Common myeloid progenitor, CD34-positive (primary cell): ENCODE results near the gene GMPR2.
"Not testable (repeated sequence)": the region's sequence is repeated elsewhere in the genome, so short reads cannot be mapped to it uniquely, and the experiment has no call there.

Experiments
- CTCF ChIA-PET: fragments of 350-600 bp; sonication (Branson Sonifier 250); formaldehyde crosslinking; loops from one replicate; lab custom pipeline; 2021; ENCODE audit warnings: antibody characterized with exemption; lab: Charles Lee
- POLR2A ChIA-PET: fragments of 350-600 bp; sonication (Branson Sonifier 250); formaldehyde crosslinking; loops from one replicate; lab custom pipeline; 2021; ENCODE audit warnings: antibody characterized with exemption; lab: Charles Lee
- DNase-seq, 3 donors: peaks; one replicate each; pipeline versions ENCODE4 v3.0.0 to v3.0.0-alpha.2; 2013
- H3K27ac ChIP-seq, 2 experiments: 1 replicate in 1 of 2; 2 replicates in 1 of 2; pipeline ENCODE4 v1.7.0; 2013; ENCODE audit warnings: inconsistent platforms in 2 of 2, low read length in 2 of 2, mild to moderate bottlenecking in 2 of 2, low read depth in 1 of 2, moderate library complexity in 1 of 2; ENCODE audit not compliant: severe bottlenecking in 2 of 2, insufficient read depth in 1 of 2, poor library complexity in 1 of 2
- H3K27me3 ChIP-seq, 5 experiments: replicated peaks in 2 of 5; 1 replicate in 3 of 5; 2 replicates in 2 of 5; pipeline versions ENCODE4 v1.6.1 to v1.7.0; 2013; ENCODE audit warnings: low read length in 4 of 5, mild to moderate bottlenecking in 2 of 5, moderate library complexity in 2 of 5, inconsistent platforms in 1 of 5; ENCODE audit not compliant: insufficient read depth in 5 of 5, control insufficient read depth in 4 of 5
- H3K36me3 ChIP-seq, 4 experiments: 1 replicate in 2 of 4; 2 replicates in 2 of 4; pipeline versions ENCODE4 v1.6.1 to v1.7.0; 2013; ENCODE audit warnings: low read length in 3 of 4, control low read depth in 1 of 4, mild to moderate bottlenecking in 1 of 4; ENCODE audit not compliant: control insufficient read depth in 4 of 4, insufficient read depth in 4 of 4
- H3K4me1 ChIP-seq, 4 experiments: 1 replicate in 3 of 4; 2 replicates in 1 of 4; pipeline versions ENCODE4 v1.6.1 to v1.7.1; 2013; ENCODE audit warnings: low read length in 3 of 4, mild to moderate bottlenecking in 3 of 4, control low read depth in 1 of 4, inconsistent platforms in 1 of 4, moderate library complexity in 1 of 4; ENCODE audit not compliant: control insufficient read depth in 4 of 4, insufficient read depth in 4 of 4; ENCODE audit errors: control extremely low read depth in 1 of 4
- H3K4me3 ChIP-seq, 7 experiments: 1 replicate in 4 of 7; 2 replicates in 3 of 7; pipeline versions ENCODE4 v1.5.1 to v1.7.0; 2013; ENCODE audit warnings: mild to moderate bottlenecking in 7 of 7, low read length in 6 of 7, moderate library complexity in 6 of 7, inconsistent platforms in 2 of 7, low read depth in 2 of 7, control low read depth in 1 of 7; ENCODE audit not compliant: insufficient read depth in 4 of 7, control insufficient read depth in 1 of 7; ENCODE audit errors: extremely low read depth in 1 of 7
- H3K9me3 ChIP-seq, 5 experiments: 1 replicate in 4 of 5; 2 replicates in 1 of 5; pipeline versions ENCODE4 v1.6.1 to v1.7.1; 2013; ENCODE audit warnings: low read length in 4 of 5, mild to moderate bottlenecking in 2 of 5, inconsistent platforms in 1 of 5, low read depth in 1 of 5, moderate library complexity in 1 of 5; ENCODE audit not compliant: control insufficient read depth in 4 of 5, insufficient read depth in 2 of 5; ENCODE audit errors: control extremely low read depth in 1 of 5
- WGBS: methylation state at CpG from one replicate; pipeline ENCODE4 v1.1.5; 2013; ENCODE audit not compliant: insufficient coverage; 5-methylcytosine and 5-hydroxymethylcytosine counted together

Gene GMPR2

DNA sequence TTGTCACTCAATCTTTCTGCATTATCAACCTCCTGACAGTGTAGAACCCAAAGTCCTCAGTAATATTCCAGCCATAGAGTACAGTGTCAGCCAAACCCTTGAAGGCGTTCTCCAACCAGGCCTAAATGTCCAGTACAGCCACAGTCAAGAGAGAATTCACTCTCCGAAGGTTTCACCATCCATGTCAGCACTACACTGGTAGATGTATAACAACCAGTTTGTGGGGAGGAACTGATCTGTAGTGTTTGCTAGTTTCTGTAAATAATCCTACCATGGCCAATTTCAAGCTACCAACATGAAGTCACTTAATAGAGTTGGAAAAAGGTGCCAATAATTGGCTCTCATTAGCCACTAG lies 16.4 kb upstream of the GMPR2 start:
- H3K27me3 ChIP-seq: no peaks in the 10 kb centered on the region
- ChIA-PET CTCF (interaction anchor here (0.8 to 3.4 kb wide), 18 partner anchors 9 to 149 kb away, joined by 3 to 31 read pairs (median 5); partner anchors contain the start of genes CIDEB, GMPR2, NEDD8 and RABGGTA), POLR2A (interaction anchor here (0.8 kb wide), 1 partner anchor 26 kb away, joined by 3 read pairs; the partner anchor contains the start of gene TINF2)
- peak overlapping the region in 3 of 7 experiments; percentile 99 for H3K4me3 ChIP-seq
- H3K36me3 ChIP-seq: peaks cover 0 to 20% (median 10%) of the 10 kb centered on the region in 4 experiments
- peaks cover 7 to 33% (median 26%) of the 10 kb centered on the region in 4 experiments for H3K4me1 ChIP-seq
- H3K27ac ChIP-seq: no peak overlapping the region
- H3K9me3 ChIP-seq: no peaks in the 10 kb centered on the region
- no peak for DNase-seq
- no CpG with 5 or more reads among the region's 2 CpGs for WGBS

DNA sequence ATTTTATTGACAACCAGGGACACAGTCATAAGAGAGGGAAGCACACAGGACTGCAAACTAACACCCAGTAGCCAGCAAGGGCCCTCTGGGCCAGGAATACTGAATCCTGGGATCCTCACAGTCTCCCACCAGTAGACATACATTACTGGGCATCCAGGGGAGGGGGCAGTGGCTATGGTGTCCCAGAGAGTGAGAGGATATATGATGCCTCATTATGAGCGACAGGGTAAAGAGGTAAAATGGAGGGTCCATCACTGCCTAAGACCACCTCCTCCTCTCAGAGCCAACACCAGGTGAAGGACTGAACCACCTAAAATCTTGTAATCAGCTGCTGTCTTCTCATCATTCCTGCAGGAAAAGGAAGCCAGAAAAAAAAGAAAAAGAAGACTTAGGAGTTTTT lies 15.9 kb upstream of the GMPR2 start:
- H3K9me3 ChIP-seq, H3K4me3 ChIP-seq, DNase-seq, H3K27ac ChIP-seq, POLR2A ChIA-PET, H3K27me3 ChIP-seq: not testable (repeated sequence)
- H3K36me3 ChIP-seq: peaks cover 0 to 17% (median 9%) of the 10 kb centered on the region in 4 experiments
- peaks cover 7 to 33% (median 26%) of the 10 kb centered on the region in 4 experiments for H3K4me1 ChIP-seq
- no CpG with 5 or more reads among the region's 1 CpG for WGBS
- CTCF ChIA-PET: interaction anchor here (0.9 to 3.4 kb wide), 7 partner anchors 16 to 91 kb away, joined by 3 to 31 read pairs (median 7); partner anchors contain the start of genes CIDEB, GMPR2, NEDD8 and TINF2

DNA sequence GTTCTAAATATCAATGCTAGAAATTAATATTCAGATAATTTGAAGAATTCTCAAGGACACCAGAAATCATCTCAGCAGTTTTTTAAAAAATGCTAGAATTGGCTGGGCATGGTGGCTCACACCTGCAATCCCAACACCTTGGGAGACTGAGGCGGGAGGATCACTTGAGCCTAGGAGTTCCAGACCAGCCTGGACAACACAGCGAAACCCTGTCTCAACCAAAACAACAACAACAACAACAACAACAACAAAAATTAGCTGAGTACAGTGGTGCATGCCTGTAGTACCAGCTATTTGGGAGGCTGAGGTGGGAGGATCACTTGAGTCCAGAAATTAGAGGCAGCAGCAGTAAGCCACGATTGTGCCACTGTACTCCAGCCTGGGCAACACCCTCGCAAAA lies 13.6 kb upstream of the GMPR2 start:
- Histone ChIP-seq H3K9me3 (no peaks in the 10 kb centered on the region), H3K36me3 (peaks cover 0 to 17% (median 9%) of the 10 kb centered on the region in 4 experiments), H3K4me1 (peaks cover 1 to 23% (median 14%) of the 10 kb centered on the region in 4 experiments), H3K4me3 (no peak overlapping the region), H3K27me3 (no peaks in the 10 kb centered on the region), H3K27ac (no peak overlapping the region)
- 100% methylated on average over 1 of the region's 4 CpGs for WGBS
- no peak for DNase-seq
- CTCF ChIA-PET: interaction anchor here (0.9 to 2.3 kb wide), 5 partner anchors 9 to 80 kb away, joined by 3 to 4 read pairs (median 4); partner anchors contain the start of gene TINF2
- POLR2A ChIA-PET: no interaction called here

DNA sequence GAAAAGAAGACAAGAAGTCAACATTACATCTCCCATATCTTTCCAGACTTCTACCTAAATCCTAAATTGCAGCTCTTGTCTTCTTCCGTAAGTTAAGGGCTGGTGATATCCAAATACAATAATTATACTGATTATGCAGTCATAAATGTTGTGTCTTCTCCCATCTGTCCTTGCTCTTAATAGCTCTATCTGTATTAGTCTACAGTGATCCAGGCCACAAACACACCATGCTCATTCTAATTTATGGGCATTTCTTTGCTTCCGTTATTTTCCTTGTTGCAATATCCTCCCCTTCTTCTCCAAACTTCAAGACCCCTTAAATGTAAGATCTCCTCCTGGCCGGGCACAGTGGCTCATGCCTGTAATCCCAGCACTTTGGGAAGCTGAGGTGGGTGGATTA lies 13.2 kb upstream of the GMPR2 start:
- no peak for DNase-seq
- H3K36me3 ChIP-seq: peaks cover 0 to 15% (median 9%) of the 10 kb centered on the region in 4 experiments
- 100% methylated on average over 1 of the region's 3 CpGs for WGBS
- H3K27ac ChIP-seq: no peak overlapping the region
- H3K4me3 ChIP-seq: no peak overlapping the region
- CTCF ChIA-PET: interaction anchor here (0.9 to 2.3 kb wide), 6 partner anchors 9 to 79 kb away, joined by 3 to 4 read pairs (median 4); partner anchors contain the start of gene TINF2
- POLR2A ChIA-PET: no interaction called here
- peaks cover 0 to 18% (median 12%) of the 10 kb centered on the region in 4 experiments for H3K4me1 ChIP-seq
- H3K27me3 ChIP-seq: no peaks in the 10 kb centered on the region
- no peaks in the 10 kb centered on the region for H3K9me3 ChIP-seq

DNA sequence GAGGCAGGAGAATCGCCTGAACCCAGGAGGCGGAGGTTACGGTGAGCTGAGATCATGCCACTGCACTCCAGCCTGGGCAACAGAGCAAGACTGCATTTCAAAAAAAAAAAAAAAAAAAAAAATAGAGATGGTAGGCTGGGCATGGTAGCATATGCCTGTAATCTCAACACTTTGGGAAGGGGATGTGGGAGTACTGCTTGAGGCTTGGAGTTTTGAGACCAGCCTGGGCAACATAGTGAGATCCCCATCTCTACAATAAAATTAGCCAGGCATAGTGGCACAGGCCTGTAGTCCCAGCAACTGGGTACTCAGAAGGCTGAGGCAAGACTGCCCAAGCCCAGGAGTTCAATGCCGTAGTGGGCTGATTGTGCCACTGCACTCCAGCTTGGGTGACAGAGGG lies 9.7 kb upstream of the GMPR2 start:
- H3K4me3 ChIP-seq, H3K36me3 ChIP-seq, H3K4me1 ChIP-seq, H3K9me3 ChIP-seq, H3K27ac ChIP-seq, H3K27me3 ChIP-seq, POLR2A ChIA-PET, DNase-seq: not testable (repeated sequence)
- 100% methylated on average over 1 of the region's 4 CpGs for WGBS
- CTCF ChIA-PET: interaction anchor here (1.0 to 1.5 kb wide), 2 partner anchors 19 to 27 kb away, joined by 3 to 4 read pairs; partner anchors contain the start of genes TINF2 and TM9SF1

DNA sequence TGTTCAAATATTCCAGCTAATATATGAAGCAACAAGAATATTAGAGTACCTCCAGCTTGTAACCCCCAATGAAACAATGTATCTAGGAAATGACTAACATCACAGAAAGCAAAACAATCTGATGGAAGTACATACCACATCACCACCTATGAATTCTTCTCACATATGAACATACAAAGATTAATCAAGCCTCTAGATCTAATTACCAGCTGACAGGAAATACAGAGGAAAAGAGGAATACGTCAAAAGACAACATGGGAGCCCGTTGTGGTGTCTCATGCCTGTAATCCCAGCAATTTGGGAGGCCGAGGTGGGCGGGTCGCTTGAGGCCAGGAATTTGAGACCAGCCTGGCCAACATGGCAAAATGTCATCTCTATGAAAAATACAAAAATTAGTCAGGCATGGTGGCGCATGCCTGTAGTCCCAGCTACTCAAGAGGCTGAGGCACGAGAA lies 8.1 kb upstream of the GMPR2 start:
- no peak for DNase-seq
- Histone ChIP-seq H3K27ac (no peak overlapping the region), H3K36me3 (peaks cover 0 to 9% (median 2%) of the 10 kb centered on the region in 4 experiments), H3K4me3 (no peak overlapping the region), H3K27me3 (no peaks in the 10 kb centered on the region), H3K9me3 (no peaks in the 10 kb centered on the region), H3K4me1 (no peaks in the 10 kb centered on the region)
- 84% methylated on average over 7 of the region's 7 CpGs for WGBS
- CTCF ChIA-PET: interaction anchor here (1.5 kb wide), 2 partner anchors 11 to 18 kb away, joined by 4 read pairs; partner anchors contain the start of genes CHMP4A and TINF2
- POLR2A ChIA-PET: interaction anchor here (0.8 kb wide), 1 partner anchor 18 kb away, joined by 3 read pairs; the partner anchor contains the start of gene TINF2

DNA sequence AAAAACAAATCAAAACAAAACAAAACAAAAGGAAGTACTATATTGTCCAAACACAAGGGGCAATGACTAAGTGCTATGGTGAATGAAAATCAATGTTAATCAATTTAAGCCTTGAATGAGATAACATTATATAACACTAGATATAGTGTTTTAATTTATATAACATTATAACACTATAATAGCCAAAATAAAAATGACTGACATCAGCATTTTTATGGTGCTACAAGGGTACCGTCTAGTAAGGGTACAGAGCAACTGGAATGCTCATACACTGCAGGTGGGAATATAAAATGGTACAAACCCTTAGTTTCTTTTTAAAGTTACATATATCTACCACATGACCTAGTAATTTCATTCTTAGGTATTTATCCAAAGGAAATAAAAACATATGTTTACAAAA lies 6.3 kb upstream of the GMPR2 start:
- POLR2A ChIA-PET: no interaction called here

More for the DNA sequence above, 6.3 kb upstream of the GMPR2 start:
- H3K9me3 ChIP-seq: no peaks in the 10 kb centered on the region
- H3K4me1 ChIP-seq: peaks cover 0 to 9% (median 8%) of the 10 kb centered on the region in 4 experiments
- H3K27ac ChIP-seq: no peak overlapping the region
- H3K4me3 ChIP-seq: no peak overlapping the region
- no peaks in the 10 kb centered on the region for H3K27me3 ChIP-seq
- WGBS: no CpG with 5 or more reads among the region's 1 CpG
- CTCF ChIA-PET: interaction anchor here (2.1 kb wide), 2 partner anchors 11 to 15 kb away, joined by 7 to 12 read pairs; partner anchors contain the start of genes MDP1 and TINF2
- H3K36me3 ChIP-seq: peaks cover 0 to 9% (median 2%) of the 10 kb centered on the region in 4 experiments
- DNase-seq: no peak
